Measurements from ENCODE around the gene SLC4A1.
"Not testable (repeated sequence)": the region's sequence is repeated elsewhere in the genome, so short reads cannot be mapped to it uniquely, and the experiment has no call there.

Gene SLC4A1

GRCh38 chr17:44255915-44256314 lies 12.0 kb downstream of the SLC4A1 start:
- no peak for DNase-seq

DNA sequence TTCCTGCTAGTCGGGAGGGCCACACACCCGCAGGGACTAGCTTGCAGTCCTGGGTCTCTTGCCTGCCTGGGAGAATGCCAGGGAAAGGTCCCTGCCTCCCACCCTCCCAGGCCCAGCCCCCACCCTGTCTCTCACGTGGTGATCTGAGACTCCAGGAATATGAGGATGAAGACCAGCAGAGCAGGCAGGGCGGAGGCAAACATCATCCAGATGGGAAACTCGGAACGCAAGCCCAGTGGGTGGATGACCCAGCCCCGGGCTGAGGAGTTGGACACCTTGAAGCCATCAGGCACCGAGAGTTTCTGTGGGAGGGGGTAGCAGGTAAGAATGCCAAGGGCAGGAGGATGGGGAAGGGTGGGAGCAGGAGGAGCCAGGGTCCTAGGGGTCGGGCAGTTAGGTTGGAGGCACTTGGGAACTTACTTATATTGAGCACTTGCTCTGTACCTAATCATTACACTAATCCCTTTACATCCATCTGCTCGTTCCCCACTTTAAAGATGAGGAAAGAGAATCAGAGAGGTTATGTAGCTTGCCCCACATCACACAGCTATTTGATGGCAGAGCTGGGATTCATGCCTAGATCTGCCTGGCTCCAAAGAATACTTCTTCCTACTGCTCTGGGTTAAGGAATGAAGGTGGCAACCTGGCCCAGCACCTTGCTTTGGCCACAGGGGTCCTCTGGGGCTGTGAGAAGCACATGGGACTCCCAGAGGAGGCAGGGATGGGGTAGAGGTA lies 13.4 kb downstream of the SLC4A1 start:
- no peak for DNase-seq

DNA sequence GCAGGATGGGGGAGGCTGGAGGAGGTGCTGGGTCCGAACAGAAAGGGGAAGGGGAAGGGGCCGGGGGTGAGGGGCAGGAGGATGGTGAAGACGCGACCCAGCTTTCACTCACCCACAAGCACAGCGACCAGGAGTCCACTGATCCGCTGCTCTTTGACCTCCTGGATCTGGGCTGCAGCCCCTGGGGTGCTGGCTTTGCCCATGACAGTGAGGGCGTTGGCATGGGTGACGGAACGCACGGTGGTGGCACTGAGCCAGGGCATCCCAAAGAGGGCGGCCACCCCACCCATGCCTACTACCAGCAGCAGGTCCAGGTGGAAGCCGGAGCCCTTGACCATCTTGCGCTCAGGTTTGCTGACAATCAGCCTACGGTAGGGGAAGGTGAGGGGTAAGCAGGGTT lies 14.9 kb downstream of the SLC4A1 start:
- DNase-seq = no peak

- DNase-seq = no peak
These were observed 16.9 kb downstream of the SLC4A1 start for GRCh38 chr17:44251062-44251461.

DNA sequence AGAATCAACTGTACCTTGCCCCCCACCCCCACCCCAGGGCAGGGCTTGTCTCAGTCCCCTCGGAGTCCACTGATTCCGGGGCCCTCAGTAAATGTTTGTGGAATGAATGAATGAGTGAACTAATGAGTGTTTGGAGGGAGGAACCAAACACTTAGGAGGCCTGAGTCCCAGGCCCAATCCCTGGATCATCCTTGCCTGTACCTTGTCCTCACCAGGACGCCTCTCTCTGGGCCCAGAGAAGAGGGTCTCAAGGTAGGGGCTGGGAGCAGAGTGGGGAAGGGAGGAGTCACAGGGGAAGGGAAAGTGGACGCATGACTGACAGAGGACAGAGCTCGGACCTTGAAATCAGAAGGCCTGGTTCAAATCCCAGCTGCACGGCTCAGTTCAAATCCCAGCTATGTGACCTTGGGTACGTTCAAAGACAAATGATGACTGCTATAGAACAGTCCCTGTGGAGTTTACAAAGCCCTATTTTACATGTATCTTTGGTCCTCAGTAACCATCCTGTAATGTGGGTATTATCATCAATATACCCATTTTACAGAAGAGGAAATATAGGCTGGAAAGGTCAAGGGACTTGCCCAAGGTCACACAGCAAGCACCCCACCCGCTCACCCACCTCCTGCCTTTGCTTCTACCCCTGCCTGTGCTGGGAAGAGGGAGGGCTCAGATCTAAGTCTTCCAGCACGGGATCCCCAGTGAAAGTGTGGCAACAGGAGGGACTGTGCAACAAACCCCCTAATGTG lies 18.3 kb downstream of the SLC4A1 start:
- no peak for DNase-seq

DNA sequence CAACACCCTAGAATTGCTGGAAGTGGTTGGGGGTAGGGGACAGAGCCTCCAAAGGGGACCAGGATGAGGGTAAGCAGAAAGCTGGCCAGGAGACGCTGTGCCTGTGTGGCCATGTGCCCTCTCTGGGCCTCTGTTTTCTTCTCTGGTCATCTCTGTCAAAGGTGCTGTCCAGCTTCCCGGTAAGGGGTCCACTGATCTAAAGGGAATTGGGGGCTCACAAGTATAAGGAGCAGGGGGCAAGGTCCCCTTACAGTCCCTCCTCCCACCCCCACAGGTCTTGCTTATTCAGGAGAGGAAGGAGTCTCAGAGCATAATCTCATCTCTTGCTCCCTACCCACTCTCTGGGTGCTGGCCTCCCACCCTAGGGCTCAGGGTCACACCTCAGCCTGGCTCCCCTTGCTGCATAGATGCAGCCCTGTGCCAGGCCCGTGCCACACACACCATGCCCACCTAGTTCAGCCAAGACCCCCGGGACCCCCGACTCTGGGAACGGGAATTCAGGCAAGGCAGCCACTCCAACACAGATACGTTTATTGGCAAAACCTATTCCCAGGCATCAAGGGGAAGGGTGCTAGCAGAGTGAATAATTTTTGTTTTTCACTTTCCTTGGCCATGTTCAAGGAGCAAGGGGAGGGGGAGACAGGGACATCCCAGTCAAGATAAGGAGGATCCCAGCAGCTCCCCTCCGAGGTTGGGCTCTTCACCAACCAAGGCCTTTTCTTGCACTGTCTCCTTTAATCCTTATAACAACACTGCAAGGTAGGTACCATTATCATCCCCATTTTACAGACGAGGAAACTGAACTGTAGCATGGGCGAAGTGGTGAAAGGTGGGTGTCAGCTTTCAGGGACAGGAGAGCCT lies 19.8 kb downstream of the SLC4A1 start:
- DNase-seq = no peak

GRCh38 chr17:44247440-44247841 lies 20.5 kb downstream of the SLC4A1 start:
- no peak for DNase-seq

DNA sequence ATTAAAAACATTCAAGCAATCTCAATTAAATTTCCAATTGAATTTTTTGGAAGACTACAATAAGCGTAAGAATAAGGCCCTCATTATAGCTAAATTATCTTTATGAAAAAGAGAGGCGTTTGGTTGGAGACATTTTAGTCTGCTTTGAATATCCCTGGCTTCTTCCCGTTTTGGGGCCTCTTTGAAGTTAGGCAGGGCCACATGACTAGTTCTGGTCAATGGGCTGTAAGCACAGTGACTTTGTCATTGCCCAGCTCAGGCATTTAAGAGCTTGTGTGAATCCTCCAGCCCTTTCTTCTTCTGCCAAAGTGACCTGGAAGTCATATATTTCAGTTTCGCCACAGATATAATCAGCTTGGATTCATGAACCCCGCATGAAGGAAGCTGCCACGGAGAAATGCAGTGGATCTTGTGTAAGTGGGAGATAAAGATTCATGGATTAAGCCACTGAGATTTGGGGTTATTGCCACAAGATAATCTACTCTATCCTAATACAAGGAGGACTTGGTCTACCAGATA lies 26.8 kb downstream of the SLC4A1 start:
- no peak for DNase-seq

- not testable (repeated sequence) for DNase-seq
These were observed 30.0 kb downstream of the SLC4A1 start for GRCh38 chr17:44237886-44238285.

DNA sequence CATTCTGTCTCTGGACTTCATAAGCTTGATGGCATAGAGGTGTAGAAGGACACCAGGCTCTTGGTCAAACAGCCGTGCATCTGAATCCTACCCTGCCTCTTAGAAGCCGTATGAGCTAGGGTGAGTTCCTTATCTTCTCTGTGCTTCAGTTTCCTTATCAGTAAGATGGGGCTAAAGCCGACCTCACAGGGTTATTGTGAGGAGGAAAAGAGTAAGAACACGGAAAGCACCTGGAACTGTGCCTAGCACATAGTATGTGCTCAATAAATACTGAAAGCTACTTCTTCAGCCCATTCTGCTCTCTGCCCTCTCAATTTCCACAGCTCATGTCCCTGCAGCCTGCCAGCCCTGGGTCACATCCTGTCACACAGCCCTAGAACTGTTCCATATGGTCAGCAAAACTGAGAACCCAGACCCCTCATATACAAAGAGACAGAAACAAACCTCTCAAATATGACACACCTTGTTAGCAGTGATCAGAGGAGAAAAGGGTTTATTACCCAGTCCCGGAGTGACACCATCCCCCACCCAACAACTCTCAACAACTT lies 31.4 kb downstream of the SLC4A1 start:
- no peak for DNase-seq

DNA sequence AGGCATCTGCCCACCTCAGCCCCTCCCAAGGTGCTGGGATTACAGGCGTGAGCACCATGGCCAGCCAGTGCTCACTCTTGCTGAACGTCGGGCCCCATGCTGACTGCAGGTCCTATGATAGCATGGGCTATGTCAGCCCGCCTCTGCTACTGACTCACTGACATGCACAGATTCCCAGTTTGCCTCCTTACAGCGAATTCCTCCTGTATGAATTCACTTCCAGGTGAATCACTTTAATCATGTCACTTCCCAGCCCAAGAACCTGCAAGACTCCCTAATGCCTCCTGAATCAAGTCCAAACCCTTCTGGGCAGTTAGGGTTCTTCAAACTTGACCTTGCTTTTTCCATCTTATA lies 32.4 kb downstream of the SLC4A1 start:
- DNase-seq = no peak

DNA sequence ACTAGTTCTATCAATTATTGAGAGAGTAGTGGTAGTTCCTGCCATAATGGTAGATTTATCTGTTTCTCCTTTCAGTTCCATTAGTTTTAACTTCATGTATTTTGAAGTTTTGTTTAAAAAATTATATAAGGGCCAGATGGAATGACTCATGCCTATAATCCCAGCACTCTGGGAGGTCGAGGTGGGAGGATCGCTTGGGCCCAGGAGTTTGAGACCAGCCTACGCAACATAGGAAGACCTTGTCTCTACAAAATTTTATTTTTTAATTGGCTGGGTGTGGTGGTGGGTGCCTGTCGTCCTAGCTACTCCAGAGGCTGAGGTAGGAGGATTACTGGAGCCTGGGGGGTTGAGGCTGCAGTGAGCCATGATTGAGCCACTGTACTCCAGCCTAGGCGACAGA lies 34.4 kb downstream of the SLC4A1 start:
- DNase-seq = no peak

DNA sequence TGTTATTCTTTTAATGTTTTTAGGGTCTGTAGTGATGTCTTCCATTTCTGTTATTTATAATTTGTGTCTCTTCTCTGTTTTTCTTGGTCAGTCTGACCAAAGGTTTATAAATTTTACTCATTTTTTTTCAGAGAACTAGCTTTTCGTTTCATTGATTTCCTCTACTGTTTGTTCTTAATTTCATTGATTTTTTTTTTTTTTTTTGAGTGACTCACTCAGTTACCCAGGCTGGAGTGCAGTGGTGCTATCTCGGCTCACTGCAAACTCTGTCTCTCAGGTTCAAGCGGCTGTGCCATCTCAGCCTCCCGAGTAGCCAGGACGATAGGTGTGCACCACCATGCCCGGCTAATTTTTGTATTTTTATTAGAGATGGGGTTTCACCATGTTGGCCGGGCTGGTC lies 35.9 kb downstream of the SLC4A1 start:
- DNase-seq = no peak

DNA sequence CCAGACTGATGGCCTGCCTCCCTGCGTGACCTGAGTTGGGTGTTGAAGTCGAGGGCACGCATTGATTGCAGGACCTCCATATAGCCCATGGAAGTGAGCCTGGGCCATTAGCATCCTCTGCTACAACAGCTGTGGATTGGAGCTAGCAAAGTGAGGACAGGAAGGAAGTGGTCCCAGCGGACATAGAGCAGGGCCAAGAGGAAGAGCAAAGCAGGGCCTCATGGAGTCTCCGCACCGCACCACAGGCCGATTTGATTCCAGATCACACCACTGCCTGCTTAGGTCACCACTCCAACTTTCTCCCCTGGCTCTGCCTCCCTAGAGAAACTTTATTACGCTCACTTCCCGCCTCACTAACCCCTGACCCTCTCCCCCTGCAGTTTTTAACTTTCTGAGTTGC lies 37.8 kb downstream of the SLC4A1 start:
- DNase-seq = no peak

DNA sequence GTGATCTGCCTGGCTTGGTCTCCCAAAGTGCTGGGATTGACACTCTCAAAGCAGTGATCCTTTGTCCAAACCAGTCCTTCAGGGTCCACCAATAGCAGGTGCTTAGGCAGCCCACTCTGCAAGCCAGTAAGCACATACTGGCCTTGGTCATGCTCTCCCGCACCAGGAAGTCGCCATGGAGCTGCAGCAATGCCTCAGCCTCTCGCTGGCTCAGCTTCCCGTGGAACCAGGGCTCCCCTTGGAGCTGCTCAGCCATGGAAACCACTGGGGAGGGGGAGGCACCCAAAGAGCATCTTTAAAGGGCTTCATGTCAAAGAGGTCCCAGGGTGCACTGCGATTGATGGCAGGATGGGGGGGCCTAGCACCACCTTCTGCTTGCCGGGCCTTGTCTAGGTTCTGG lies 38.8 kb downstream of the SLC4A1 start:
- no peak for DNase-seq

- no peak for DNase-seq
These were observed 44.3 kb downstream of the SLC4A1 start for GRCh38 chr17:44223541-44224071.

GRCh38 chr17:44222112-44222869 lies 45.6 kb downstream of the SLC4A1 start:
- DNase-seq = peak; percentile 69

- no peak for DNase-seq
These were observed 46.1 kb downstream of the SLC4A1 start for GRCh38 chr17:44221862-44222111.

DNA sequence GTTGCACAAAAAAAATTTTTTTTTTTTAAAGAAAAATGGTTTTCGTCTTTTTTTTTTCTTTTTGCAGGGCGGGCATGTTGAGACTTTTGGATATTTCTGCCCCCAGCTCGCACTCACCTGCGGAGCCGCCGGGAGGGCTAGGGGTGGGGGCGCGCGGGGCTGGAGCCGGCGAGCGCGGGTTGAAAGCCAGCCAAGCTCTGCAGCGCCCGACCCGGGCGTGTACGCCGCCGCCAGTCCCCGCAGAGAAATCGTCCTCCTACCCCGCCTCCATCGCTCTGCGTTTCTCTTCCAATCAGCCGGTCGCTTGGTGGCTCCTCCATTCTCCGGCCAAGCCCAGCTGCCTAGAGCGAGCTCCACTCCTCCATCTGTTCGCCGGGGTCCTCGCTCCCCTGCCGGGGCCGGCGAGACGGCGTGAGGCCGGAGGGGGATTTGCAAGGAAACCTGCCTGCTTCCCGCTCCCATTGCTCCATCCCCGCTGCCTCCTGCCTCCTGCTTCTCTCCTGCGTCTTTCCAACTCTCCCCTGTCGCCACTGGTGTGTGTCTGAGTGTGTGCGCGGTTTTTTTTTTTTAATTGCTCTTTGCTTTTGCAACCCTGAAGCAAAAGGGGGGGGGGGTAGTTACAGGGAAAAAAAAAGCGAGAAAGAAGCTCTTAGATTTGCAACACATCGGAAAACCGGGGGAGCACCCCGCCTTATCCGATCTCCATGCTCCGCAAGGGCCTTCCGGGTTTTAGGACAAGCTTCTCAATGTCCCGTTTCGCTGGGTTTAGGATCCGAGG lies 46.7 kb downstream of the SLC4A1 start:
- peak; percentile 78 for DNase-seq

- DNase-seq = peak; percentile 56
These were observed 47.5 kb downstream of the SLC4A1 start for GRCh38 chr17:44220213-44221083.

Data from NCI-H510A treated with DMSO at 0.1 percent for 48 hours (cell line).